CD4-positive, alpha-beta T cell treated with Interleukin-10 for 1 hour (primary cell): ENCODE results near the gene ORMDL3.
"Not testable (repeated sequence)": the region's sequence is repeated elsewhere in the genome, so short reads cannot be mapped to it uniquely, and the experiment has no call there.

ENCODE experiments used
- DNase-seq: peaks from one replicate; pipeline ENCODE4 v3.0.0-alpha.2; 2020

ORMDL3 gene

GRCh38 chr17:39948489-39948828, 21.1 kb upstream of the ORMDL3 start:
- DNase-seq = not testable (repeated sequence)

GRCh38 chr17:39946551-39947330, 19.3 kb upstream of the ORMDL3 start:
- DNase-seq = no peak

GRCh38 chr17:39944393-39944711, 17.0 kb upstream of the ORMDL3 start:
- no peak for DNase-seq

- DNase-seq = no peak
Measured at GRCh38 chr17:39943702-39944392, 16.4 kb upstream of the ORMDL3 start.

DNA sequence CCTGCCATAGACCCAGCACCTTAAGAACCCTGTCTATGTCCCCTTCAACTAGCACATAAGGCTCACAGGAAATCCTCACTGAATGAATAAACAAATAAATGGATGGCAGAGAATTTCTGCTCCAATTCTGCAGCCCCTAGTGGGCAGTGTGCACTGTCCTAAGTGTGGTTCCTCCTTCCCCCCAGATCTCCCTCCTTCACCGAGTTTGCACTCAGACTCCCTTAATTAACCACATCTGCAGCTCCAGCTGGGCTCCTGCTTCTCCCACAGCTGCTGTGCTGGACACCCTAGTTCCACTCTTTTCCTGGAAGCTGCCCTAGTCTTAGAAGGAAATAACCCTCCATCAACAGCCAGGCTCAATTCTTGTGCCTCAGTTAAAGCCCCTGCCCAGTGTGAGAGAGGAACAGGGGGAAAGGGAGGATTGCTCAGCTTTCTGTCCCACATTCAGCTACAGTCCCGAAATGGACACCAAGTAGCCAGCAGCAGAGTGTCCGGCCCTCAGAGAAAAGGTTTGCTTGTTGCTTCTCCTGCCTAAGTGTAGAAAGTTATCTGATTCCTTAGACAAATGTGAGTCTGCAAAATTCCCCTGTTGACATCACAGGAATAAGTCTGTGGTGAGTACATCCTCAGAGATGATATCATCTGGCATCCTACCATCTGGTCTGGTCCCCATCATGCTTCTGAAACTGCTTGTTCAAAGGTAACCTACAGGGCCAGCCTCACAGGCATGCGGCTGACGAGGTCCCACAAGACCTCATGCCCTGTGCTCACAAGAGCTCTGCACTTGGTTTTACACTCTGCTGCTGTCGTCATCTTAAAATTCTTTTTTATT, 12.4 kb upstream of the ORMDL3 start:
- peak; percentile 39 for DNase-seq

DNA sequence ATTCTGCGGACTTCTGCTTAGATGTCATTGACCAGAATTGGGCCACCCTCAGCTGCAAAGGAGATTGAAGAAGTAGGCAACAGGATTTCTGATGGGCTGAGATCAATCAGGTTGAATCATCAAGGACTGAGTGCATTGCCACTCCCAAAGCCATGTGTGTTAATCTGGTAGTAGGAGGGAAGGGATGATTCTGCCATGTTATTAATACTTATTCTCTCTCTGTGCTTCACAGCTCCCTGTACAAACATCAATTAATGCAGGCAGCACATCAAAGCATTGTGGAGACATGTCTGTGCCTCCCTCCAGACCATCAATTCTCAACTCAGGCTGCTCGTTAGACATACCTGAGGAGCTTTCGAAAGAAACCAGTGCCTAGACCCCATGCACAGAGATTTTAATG, 11.7 kb upstream of the ORMDL3 start:
- no peak for DNase-seq

DNA sequence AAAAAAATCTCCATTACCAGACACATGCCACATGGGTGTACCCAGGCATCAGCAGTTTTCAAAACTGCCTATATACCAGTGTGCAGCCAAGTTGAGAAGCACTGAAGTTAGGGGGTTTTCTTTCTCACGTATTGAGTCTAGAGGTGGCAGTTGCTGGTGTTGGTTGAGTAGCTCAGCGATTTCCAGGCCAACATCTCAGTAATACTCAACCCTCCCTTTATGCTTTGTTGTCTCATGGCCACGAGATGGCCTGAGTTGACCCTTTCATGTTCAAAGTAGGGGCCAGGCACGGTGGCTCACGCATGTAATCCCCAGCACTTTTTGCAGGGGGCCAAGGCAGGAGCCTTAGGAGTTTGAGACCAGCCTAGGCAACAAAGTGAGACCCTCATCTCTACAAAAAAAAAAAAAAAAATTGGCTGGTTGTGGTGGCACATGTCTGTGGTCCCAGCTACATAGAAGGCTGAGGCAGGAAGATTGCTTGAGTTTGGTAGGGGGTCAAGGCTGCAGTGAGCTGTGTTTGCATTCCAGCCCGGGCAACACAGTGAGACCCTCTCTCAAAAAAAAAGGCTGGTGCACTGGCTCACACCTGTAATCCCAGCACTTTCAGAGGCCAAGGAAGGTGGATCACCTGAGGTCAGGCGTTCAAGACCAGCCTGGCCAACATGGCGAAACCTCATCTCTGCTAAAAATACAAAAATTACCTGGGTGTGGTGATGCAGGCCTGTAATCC, 10.9 kb upstream of the ORMDL3 start:
- no peak for DNase-seq

DNA sequence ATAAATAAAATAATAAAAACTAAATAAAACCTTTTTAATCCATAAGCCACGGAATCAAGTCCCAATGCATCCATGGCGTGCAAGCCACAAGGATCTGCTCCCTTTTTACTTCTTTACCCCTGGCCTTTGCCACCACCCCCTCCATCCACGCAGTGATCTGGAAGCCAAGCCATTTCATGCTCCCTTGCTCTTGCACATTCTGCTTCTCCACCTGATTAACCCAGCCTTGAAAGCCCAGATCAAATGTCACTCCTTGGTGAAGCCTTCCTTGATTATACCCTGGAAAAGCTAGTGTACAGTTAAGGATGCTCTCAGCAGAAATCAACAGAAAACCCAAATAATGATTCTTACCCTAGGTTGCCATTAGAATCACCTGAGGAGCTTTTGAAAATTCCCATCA, 10.0 kb upstream of the ORMDL3 start:
- no peak for DNase-seq

GRCh38 chr17:39935909-39936308, 8.5 kb upstream of the ORMDL3 start:
- DNase-seq = no peak

- no peak for DNase-seq
Measured at GRCh38 chr17:39934324-39934723, 6.9 kb upstream of the ORMDL3 start.

GRCh38 chr17:39933912-39934311, 6.5 kb upstream of the ORMDL3 start:
- DNase-seq = no peak

DNA sequence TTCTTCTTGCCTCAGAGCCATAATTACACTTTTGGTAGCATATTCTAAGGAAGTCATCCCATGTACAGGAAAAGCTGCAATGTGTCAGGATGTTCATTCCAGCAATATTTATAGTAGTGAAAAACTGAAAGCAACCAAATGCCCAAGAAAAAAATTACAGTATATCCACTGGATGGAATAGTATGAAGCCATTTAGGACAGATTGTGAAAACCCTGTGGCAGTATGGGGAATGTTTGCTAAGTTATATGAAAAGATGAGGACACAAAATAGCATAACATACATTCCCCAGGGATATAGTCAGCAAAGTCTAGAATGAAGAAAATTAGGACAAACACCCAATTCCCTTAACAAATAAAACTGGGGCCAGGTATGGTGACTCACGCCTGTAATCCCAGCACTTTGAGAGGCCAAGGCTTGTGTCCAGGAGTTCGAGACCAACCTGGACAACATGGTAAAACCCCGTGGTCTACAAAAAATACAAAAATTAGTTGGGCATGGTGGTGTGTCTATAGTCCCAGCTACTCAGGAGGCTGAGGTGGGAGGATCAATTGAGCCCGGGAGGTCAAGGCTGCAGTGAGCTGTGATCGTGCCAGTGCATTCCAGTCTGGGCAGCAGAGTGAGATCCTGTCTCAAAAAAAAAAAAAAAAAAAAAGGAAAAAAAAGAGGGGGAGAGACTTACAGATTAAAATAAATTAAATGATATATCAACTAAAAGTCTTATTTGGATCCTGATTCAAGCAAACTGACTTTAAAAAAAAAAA, 2.4 kb upstream of the ORMDL3 start:
- no peak for DNase-seq

DNA sequence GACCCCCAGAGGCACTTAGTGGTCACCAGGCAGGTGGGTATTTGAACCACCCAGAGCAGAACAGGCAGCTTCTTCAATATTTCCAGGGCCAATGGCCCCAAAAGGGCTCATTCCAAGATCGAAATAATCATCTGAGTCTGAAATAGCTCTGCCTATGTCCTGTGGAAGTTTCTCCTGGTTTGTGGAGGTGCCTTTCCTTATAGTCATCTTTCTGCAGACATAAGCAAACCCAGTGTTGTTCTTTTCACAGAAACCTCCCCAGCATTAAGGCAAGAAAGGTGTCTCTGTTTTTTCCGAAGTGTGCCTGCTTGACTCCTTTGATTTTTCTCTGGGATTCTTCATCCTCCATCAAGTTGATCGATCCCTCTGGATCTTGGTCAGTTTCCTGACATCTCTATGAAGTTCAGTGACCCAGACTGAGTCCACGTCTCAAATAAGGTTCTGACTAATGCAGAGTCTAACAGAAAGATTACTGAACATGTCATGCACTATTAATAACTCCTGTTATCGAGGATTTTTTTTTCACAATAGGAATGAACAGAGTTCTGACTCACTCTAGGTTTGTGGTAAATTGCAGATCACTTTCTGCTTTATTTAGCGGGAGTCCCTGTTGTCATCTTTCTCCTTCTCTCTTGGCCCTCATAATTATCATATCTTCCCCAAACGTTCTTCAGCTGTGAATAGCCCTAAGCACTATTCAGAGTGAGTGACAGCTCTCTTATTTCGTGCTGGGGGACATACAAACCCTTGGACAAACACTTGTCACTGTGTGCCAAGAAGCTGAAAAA, 1.7 kb upstream of the ORMDL3 start:
- DNase-seq = no peak

- DNase-seq = no peak
Measured at GRCh38 chr17:39927929-39928857, 792 bp upstream of the ORMDL3 start.

- peak; percentile 76 for DNase-seq
Measured at GRCh38 chr17:39926588-39927100, 757 bp downstream of the ORMDL3 start.

DNA sequence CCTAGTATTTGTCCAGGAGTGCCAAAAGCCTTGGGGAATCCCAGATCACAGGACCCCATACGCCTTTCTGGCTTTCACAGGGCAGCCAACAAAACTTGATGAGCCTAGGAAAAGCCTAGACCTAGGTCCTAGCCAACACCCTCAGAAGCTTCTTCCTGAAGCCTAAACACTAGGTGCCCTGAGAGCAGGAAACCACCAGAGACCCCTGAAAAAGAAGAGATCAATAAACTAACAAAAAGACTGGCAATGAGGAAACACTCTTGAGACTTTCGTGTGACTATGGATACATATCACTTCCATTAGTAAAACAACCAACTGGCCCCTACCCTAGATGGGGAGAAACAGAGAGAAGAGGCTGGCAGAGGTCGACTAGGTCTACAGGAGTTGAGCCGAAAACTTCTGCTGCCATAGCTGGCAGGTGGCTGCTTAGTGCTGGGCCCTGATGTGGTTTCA, 1.2 kb downstream of the ORMDL3 start:
- DNase-seq = no peak

DNA sequence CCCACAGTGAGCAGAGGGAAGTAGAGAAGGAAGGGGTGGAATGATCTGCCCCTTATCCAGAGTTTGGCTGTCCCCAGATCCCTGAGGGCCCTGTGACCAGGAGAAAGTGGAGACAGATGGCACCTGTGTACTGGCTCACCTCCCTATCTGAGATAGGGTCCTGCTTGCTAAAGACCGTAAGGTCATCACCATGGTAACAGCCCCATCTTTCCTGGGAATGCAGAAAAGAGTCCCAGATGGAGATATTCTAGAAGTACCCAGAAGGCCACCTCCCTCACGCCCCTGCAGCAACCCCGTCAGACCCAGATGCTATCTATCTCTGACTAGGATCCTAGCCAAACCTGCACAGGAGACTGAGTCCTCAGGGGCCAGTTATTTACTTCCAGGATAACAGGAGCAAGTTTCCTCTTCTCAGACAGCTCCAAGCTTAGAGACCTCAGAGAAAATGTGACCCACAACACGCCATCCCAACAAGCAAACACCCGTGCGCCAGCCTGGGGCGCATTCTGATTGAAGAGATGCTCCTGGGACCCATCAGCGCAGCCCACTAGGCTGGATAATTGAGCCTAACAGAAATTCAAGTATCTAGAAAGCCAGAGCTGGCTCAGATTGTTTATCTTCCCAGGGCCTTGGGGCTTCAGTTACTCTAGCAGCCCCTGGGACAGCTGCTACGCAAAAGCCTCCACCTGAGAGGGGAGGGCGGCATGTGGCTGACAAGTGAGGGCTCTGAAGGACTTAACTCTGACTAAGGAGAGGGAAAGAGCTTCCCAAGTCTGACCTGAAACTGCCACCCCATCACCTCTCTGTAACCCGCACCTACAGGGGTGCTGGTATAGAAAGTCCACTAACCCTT, 1.9 kb downstream of the ORMDL3 start:
- DNase-seq = no peak

DNA sequence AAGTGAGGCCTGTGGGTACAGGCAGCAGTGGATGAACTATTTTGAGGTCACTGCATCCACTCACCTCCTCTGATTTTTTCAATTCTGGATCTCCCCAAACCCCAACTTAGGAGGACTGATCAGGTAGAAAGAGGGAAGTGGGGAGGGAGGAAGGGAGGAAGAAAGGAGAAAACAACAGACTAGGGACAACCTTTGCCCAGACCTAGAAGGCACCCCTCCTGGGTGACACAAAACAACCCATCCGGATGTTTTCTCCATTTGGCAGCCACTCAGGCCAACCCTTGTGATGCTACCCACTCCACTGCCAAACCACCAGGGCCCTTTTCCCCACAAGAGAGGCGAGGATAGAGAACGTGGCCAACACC, 2.7 kb downstream of the ORMDL3 start:
- peak; percentile 9 for DNase-seq
